K562 (cell line): ENCODE results near the gene HES3. TPM values are rescaled to one million over a fixed set of nuclear protein-coding genes. Genes with fewer than 3 reads are reported as not detected.

Experiments used
- ARID3B ChIP-seq: fragments of 250-450 bp; sonication (Bioruptor Pico); IDR thresholded peaks from 2 replicates; pipeline ENCODE4 v1.4.0; 2020; ENCODE audit warnings: borderline replicate concordance
- CREB1 ChIP-seq, 2 experiments: sonication (generic) in 1 of 2; formaldehyde crosslinking in 1 of 2; IDR thresholded peaks; 2 replicates each; pipeline versions ENCODE4 v1.6.1 to v1.8.0; 2012 to 2022; ENCODE audit warnings: inconsistent platforms in 1 of 2, mild to moderate bottlenecking in 1 of 2, missing genetic modification reagents in 1 of 2, moderate library complexity in 1 of 2
- ESRRA ChIP-seq: fragments of 450-650 bp; IDR thresholded peaks from 2 replicates; pipeline ENCODE4 v1.6.1; 2014; ENCODE audit warnings: low read depth, mild to moderate bottlenecking, moderate library complexity, borderline replicate concordance
- EWSR1 ChIP-seq: fragments of 450-650 bp; IDR thresholded peaks from 2 replicates; pipeline ENCODE4 v1.6.1; 2018; ENCODE audit warnings: borderline replicate concordance, mild to moderate bottlenecking, low read depth, moderate library complexity; ENCODE audit not compliant: partially characterized antibody
- GABPB1 ChIP-seq: sonication (generic); formaldehyde crosslinking; IDR thresholded peaks from 2 replicates; pipeline ENCODE4 v1.8.0; 2022; ENCODE audit warnings: mild to moderate bottlenecking, missing genetic modification reagents
- MTF1 ChIP-seq: fragments of 250-450 bp; sonication (Bioruptor Pico); IDR thresholded peaks from 2 replicates; pipeline ENCODE4 v1.9.0; 2021; ENCODE audit warnings: moderate library complexity, mild to moderate bottlenecking, inconsistent platforms, borderline replicate concordance
- NUFIP1 ChIP-seq: fragments of 450-650 bp; IDR thresholded peaks from 2 replicates; pipeline ENCODE4 v1.6.1; 2018; ENCODE audit not compliant: partially characterized antibody
- PPARD ChIP-seq: fragments of 250-450 bp; sonication (Bioruptor Pico); IDR thresholded peaks from 2 replicates; pipeline ENCODE4 v1.8.0; 2022; ENCODE audit warnings: inconsistent platforms, mild to moderate bottlenecking, moderate library complexity
- RAD21 ChIP-seq, 2 experiments: fragments of 250-450 bp in 1 of 2; fragments of 450-650 bp in 1 of 2; sonication (Bioruptor Pico) in 1 of 2; formaldehyde crosslinking in 1 of 2; IDR thresholded peaks in 1 of 2; conservative IDR thresholded peaks in 1 of 2; 2 replicates each; pipeline versions ENCODE4 v1.4.0 to v1.8.0; 2020 to 2022; ENCODE audit warnings: mild to moderate bottlenecking in 2 of 2, moderate library complexity in 1 of 2
- SP2 ChIP-seq: IDR thresholded peaks from 2 replicates; pipeline ENCODE4 v1.6.1; 2011; ENCODE audit warnings: mild to moderate bottlenecking, low read depth, low read length, moderate library complexity; ENCODE audit not compliant: poor library complexity, severe bottlenecking; ENCODE audit errors: extremely low read depth
- SREBF1 ChIP-seq: fragments of 150-350 bp; IDR thresholded peaks from 2 replicates; pipeline ENCODE4 v1.6.1; 2014; ENCODE audit warnings: antibody characterized with exemption, low read depth, low read length, borderline replicate concordance
- STAT5B ChIP-seq: fragments of 250-450 bp; sonication (Bioruptor Pico); IDR thresholded peaks from 2 replicates; pipeline ENCODE4 v1.8.0; 2021; ENCODE audit warnings: mild to moderate bottlenecking, inconsistent platforms
- TEAD4 ChIP-seq, 2 experiments: sonication (generic) in 1 of 2; formaldehyde crosslinking in 1 of 2; IDR thresholded peaks; 2 replicates each; pipeline versions ENCODE4 v1.6.1 to v1.8.0; 2012 to 2022; ENCODE audit warnings: borderline replicate concordance in 1 of 2, inconsistent platforms in 1 of 2, low read length in 1 of 2, mild to moderate bottlenecking in 1 of 2, missing genetic modification reagents in 1 of 2
- THAP12 ChIP-seq: fragments of 250-450 bp; sonication (Bioruptor Pico); IDR thresholded peaks from 2 replicates; pipeline ENCODE4 v1.9.0; 2021; ENCODE audit warnings: mild to moderate bottlenecking, inconsistent platforms
- ZBTB12 ChIP-seq: fragments of 250-450 bp; sonication (Bioruptor Pico); IDR thresholded peaks from 2 replicates; pipeline ENCODE4 v1.4.0; 2020
- ZFX ChIP-seq: sonication (generic); formaldehyde crosslinking; IDR thresholded peaks from 2 replicates; pipeline ENCODE4 v1.8.0; 2022; ENCODE audit warnings: mild to moderate bottlenecking, missing genetic modification reagents, moderate library complexity
- ZNF41 ChIP-seq: fragments of 250-450 bp; sonication (Bioruptor Pico); conservative IDR thresholded peaks from 2 replicates; pipeline ENCODE4 v1.4.0; 2020; ENCODE audit warnings: mild to moderate bottlenecking
- ZNF76 ChIP-seq: fragments of 250-450 bp; sonication (Bioruptor Pico); IDR thresholded peaks from 2 replicates; pipeline ENCODE4 v1.4.0; 2020; ENCODE audit warnings: mild to moderate bottlenecking, moderate library complexity, borderline replicate concordance
- polyA plus RNA-seq, 8 experiments: library from polyadenylated mRNA; depleted of rRNA in 4 of 8; stranded (reverse) in 5 of 8; unstranded in 3 of 8; fragments of >200 nt; fragmentation: Nextera tagmentation in 2 of 8; fragmentation: Illumina TruSeq in 1 of 8; extraction: Ambion mirVana in 2 of 8; extraction: Trizol in 1 of 8; gene quantifications; 2 replicates each; pipeline versions ENCODE4 v1.2.1 to v1.2.3, GENCODE V29; 2011 to 2014; ENCODE audit warnings: inconsistent platforms in 1 of 8, missing spikeins in 1 of 8
- total RNA-seq, 7 experiments: library from RNA; depleted of rRNA in 6 of 7; stranded (reverse); fragments of >200 nt in 6 of 7; fragmentation: Illumina TruSeq in 2 of 7; extraction: Trizol in 2 of 7; gene quantifications; 2 replicates each; pipeline versions ENCODE4 v1.2.1 to v1.2.3, GENCODE V29; 2011 to 2021; ENCODE audit warnings: low replicate concordance in 1 of 7
- TF ChIP-seq, protein P1 (sequence below): fragments of 250-450 bp; sonication (Bioruptor Pico); IDR thresholded peaks from 2 replicates; pipeline ENCODE4 v1.8.0; 2021; ENCODE audit warnings: moderate library complexity, mild to moderate bottlenecking, inconsistent platforms

The HES3 gene
- total and polyA plus RNA-seq, 9 of the 15 experiments (the other 6 are each of a cell fraction or from before 2014, with no cell fraction given) = not detected

- TF ChIP-seq, protein P1, sequence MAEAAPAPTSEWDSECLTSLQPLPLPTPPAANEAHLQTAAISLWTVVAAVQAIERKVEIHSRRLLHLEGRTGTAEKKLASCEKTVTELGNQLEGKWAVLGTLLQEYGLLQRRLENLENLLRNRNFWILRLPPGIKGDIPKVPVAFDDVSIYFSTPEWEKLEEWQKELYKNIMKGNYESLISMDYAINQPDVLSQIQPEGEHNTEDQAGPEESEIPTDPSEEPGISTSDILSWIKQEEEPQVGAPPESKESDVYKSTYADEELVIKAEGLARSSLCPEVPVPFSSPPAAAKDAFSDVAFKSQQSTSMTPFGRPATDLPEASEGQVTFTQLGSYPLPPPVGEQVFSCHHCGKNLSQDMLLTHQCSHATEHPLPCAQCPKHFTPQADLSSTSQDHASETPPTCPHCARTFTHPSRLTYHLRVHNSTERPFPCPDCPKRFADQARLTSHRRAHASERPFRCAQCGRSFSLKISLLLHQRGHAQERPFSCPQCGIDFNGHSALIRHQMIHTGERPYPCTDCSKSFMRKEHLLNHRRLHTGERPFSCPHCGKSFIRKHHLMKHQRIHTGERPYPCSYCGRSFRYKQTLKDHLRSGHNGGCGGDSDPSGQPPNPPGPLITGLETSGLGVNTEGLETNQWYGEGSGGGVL (CRISPR knock-in tag) = no peak
- no peak for TF ChIP-seq ZNF76 (CRISPR knock-in tag)
- no peak for TF ChIP-seq CREB1 (IDR thresholded peaks at IDR 0.05)
- peak; percentile 63 for TF ChIP-seq CREB1 (CRISPR knock-in tag; IDR thresholded peaks at IDR 0.05)
- TF ChIP-seq SREBF1 = no peak
- no peak for TF ChIP-seq MTF1 (CRISPR knock-in tag)
- no peak for TF ChIP-seq TEAD4 (IDR thresholded peaks at IDR 0.05; ENCODE audit: low read length)
- TF ChIP-seq TEAD4 (CRISPR knock-in tag; IDR thresholded peaks at IDR 0.05; ENCODE audit: borderline replicate concordance) = no peak
- TF ChIP-seq ARID3B (CRISPR knock-in tag) = no peak
- peak; percentile 63; the same call in 1 of the 2 replicates for TF ChIP-seq GABPB1
- TF ChIP-seq ZBTB12 (CRISPR knock-in tag) = peak; percentile 47; the same call in 1 of the 2 replicates
- TF ChIP-seq ZNF41 (CRISPR knock-in tag) = no peak
- peak; percentile 50 for TF ChIP-seq ZFX
- TF ChIP-seq ESRRA = 0 out of 2 replicates have a peak, but pooled peaks have one; percentile 39
- TF ChIP-seq RAD21 (CRISPR knock-in tag; conservative IDR thresholded peaks at IDR 0.05 in 1 of 2, IDR thresholded peaks at IDR 0.05 in 1 of 2) = peak; percentile 47 to 80; a peak in 3 of 4 replicates
- TF ChIP-seq STAT5B (CRISPR knock-in tag) = no peak
- TF ChIP-seq THAP12 (CRISPR knock-in tag) = 0 out of 2 replicates have a peak, but pooled peaks have one; percentile 12
- no peak for TF ChIP-seq SP2
- TF ChIP-seq PPARD (CRISPR knock-in tag) = no peak
- TF ChIP-seq EWSR1 = no peak
- TF ChIP-seq NUFIP1 = no peak
Measured at GRCh38 chr1:6280761-6281451, 36.9 kb downstream of the HES3 start (continued).
